Ishikawa (cell line): ENCODE results near the gene RABGAP1.

Experiments
- CEBPB ChIP-seq: IDR thresholded peaks from 2 replicates; pipeline ENCODE4 v1.6.1; 2012
- CREB1 ChIP-seq: IDR thresholded peaks from 2 replicates; pipeline ENCODE4 v1.6.1; 2012; ENCODE audit warnings: low read depth
- EGR1 ChIP-seq: IDR thresholded peaks from 2 replicates; pipeline ENCODE4 v1.6.1; 2012
- EP300 ChIP-seq: IDR thresholded peaks from 2 replicates; pipeline ENCODE4 v1.6.1; 2012; ENCODE audit warnings: borderline replicate concordance
- FOXM1 ChIP-seq: IDR thresholded peaks from 2 replicates; pipeline ENCODE4 v1.6.1; 2012; ENCODE audit warnings: low read depth, borderline replicate concordance
- MAX ChIP-seq: IDR thresholded peaks from 2 replicates; pipeline ENCODE4 v1.6.1; 2012
- NFIC ChIP-seq: IDR thresholded peaks from 2 replicates; pipeline ENCODE4 v1.6.1; 2012
- RAD21 ChIP-seq: IDR thresholded peaks from 2 replicates; pipeline ENCODE4 v1.6.1; 2012; ENCODE audit warnings: low read depth
- REST ChIP-seq: IDR thresholded peaks from 2 replicates; pipeline ENCODE4 v1.6.1; 2012; ENCODE audit warnings: low read depth, mild to moderate bottlenecking
- TAF1 ChIP-seq: IDR thresholded peaks from 2 replicates; pipeline ENCODE4 v1.6.1; 2012; ENCODE audit warnings: low read depth, mild to moderate bottlenecking
- TCF12 ChIP-seq: IDR thresholded peaks from 2 replicates; pipeline ENCODE4 v1.6.1; 2012; ENCODE audit warnings: low read depth
- TEAD4 ChIP-seq: IDR thresholded peaks from 2 replicates; pipeline ENCODE4 v1.6.1; 2012
- YY1 ChIP-seq: IDR thresholded peaks from 2 replicates; pipeline ENCODE4 v1.6.1; 2012; ENCODE audit warnings: low read depth
- ZBTB7A ChIP-seq: IDR thresholded peaks from 2 replicates; pipeline ENCODE4 v1.6.1; 2012; ENCODE audit warnings: low read depth
- TF ChIP-seq, protein P1 (sequence below): IDR thresholded peaks from 2 replicates; pipeline ENCODE4 v1.6.1; 2012

RABGAP1 gene

GRCh38 chr9:123033352-123033751 is 92.5 kb downstream of the RABGAP1 start, which contains the start of gene GPR21:
Gene GPR21 (plus strand): TSS chr9:123033667. CDS start chr9:123034567, 900 bp downstream.
- TF ChIP-seq CEBPB (no peak), MAX (no peak), TCF12 (no peak), TAF1 (no peak), RAD21 (no peak), NFIC (no peak)

DNA sequence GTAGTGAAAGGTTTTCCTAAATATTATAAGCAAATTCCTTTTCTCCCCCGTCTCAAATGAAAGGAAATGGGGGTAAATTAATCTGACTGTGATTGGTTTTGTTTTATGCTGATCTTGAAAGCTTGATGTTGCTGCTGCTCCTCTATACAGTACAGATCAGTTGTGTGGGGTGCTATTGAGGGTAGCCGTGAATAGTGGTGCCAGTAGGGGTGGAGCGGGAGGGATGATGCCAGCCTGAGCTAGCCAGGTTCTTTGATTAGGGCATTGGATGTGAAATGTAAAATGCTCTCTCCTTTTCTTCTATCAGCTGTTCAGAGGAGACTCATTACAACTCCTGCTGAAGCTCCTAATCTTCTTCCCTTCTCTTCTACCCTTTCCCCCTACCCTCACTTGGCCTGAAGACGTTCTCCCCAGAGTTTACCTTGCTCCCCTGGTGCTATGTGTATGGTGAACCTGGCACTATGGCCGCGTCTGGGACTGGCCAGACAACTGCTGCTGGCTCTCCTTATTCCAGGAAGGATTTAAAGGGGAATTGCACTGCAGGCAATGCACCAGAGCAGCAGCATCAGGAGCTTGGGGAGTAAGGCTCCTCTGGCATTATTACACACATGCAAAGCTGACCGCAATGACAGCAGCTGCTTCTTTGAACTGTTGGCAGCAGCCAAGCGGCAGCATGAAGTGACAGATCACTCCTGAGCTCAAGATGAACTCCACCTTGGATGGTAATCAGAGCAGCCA is 93.2 kb downstream of the RABGAP1 start:
- TF ChIP-seq CEBPB (no peak), MAX (no peak), TCF12 (no peak), REST (no peak), EP300 (no peak)
- TF ChIP-seq, protein P1, sequence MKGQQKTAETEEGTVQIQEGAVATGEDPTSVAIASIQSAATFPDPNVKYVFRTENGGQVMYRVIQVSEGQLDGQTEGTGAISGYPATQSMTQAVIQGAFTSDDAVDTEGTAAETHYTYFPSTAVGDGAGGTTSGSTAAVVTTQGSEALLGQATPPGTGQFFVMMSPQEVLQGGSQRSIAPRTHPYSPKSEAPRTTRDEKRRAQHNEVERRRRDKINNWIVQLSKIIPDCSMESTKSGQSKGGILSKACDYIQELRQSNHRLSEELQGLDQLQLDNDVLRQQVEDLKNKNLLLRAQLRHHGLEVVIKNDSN: no peak

DNA sequence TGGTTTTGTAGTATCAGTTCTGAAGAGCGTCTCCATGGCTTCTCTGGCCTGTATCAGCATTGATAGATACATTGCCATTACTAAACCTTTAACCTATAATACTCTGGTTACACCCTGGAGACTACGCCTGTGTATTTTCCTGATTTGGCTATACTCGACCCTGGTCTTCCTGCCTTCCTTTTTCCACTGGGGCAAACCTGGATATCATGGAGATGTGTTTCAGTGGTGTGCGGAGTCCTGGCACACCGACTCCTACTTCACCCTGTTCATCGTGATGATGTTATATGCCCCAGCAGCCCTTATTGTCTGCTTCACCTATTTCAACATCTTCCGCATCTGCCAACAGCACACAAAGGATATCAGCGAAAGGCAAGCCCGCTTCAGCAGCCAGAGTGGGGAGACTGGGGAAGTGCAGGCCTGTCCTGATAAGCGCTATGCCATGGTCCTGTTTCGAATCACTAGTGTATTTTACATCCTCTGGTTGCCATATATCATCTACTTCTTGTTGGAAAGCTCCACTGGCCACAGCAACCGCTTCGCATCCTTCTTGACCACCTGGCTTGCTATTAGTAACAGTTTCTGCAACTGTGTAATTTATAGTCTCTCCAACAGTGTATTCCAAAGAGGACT is 94.2 kb downstream of the RABGAP1 start:
- TF ChIP-seq YY1: no peak
- TF ChIP-seq FOXM1: no peak
- TF ChIP-seq, protein P1: no peak
- no peak for TF ChIP-seq CEBPB
- TF ChIP-seq TEAD4: no peak
- TF ChIP-seq NFIC: no peak
- no peak for TF ChIP-seq RAD21
- no peak for TF ChIP-seq CREB1
- TF ChIP-seq ZBTB7A: no peak
- TF ChIP-seq TAF1: no peak
- TF ChIP-seq EGR1: no peak
- TF ChIP-seq MAX: no peak
- TF ChIP-seq TCF12: no peak
- TF ChIP-seq REST: no peak
- no peak for TF ChIP-seq EP300

- TF ChIP-seq TCF12 (no peak), ZBTB7A (no peak), MAX (no peak), RAD21 (no peak), REST (no peak), EGR1 (no peak), CEBPB (no peak), TEAD4 (no peak), YY1 (no peak), NFIC (no peak), CREB1 (no peak), FOXM1 (no peak)
- TF ChIP-seq, protein P1: no peak
Measured at GRCh38 chr9:123035791-123036190, 95.0 kb downstream of the RABGAP1 start.
